Fibroblast of skin of left biceps (primary cell): ENCODE measurements around the gene GALNT2.

Experiments used
- DNase-seq, 2 experiments: peaks; one replicate each; pipeline ENCODE4 v3.0.0-alpha.2; 2013; ENCODE audit warnings: low read depth in 2 of 2

GALNT2 gene

GRCh38 chr1:230050973-230051735, 15.9 kb upstream of the GALNT2 start:
- no peak for DNase-seq

- DNase-seq, result no peak
Observed at GRCh38 chr1:230052018-230052417, 15.0 kb upstream of the GALNT2 start.

- no peak for DNase-seq
Observed at GRCh38 chr1:230052665-230053064, 14.4 kb upstream of the GALNT2 start.

- no peak for DNase-seq
Observed at GRCh38 chr1:230054092-230054749, 12.8 kb upstream of the GALNT2 start.

GRCh38 chr1:230056098-230056497, 10.9 kb upstream of the GALNT2 start:
- no peak for DNase-seq

GRCh38 chr1:230057100-230057499, 9.9 kb upstream of the GALNT2 start:
- DNase-seq, result no peak

GRCh38 chr1:230057681-230058565, 9.1 kb upstream of the GALNT2 start:
- DNase-seq, result no peak

- no peak for DNase-seq
Observed at GRCh38 chr1:230058626-230059025, 8.4 kb upstream of the GALNT2 start.

- no peak for DNase-seq
Observed at GRCh38 chr1:230061801-230062200, 5.2 kb upstream of the GALNT2 start.

- DNase-seq, result no peak
Observed at GRCh38 chr1:230062521-230062920, 4.5 kb upstream of the GALNT2 start.

GRCh38 chr1:230064283-230064682, 2.8 kb upstream of the GALNT2 start:
- no peak for DNase-seq

GRCh38 chr1:230065161-230065560, 1.9 kb upstream of the GALNT2 start:
- DNase-seq, result no peak

GRCh38 chr1:230065571-230065970, 1.5 kb upstream of the GALNT2 start:
- no peak for DNase-seq

GRCh38 chr1:230066031-230066430, 1.0 kb upstream of the GALNT2 start:
- DNase-seq, result no peak

GRCh38 chr1:230067419-230067870, 407 bp downstream of the GALNT2 start:
- DNase-seq, result no peak

- no peak for DNase-seq
Observed at GRCh38 chr1:230067871-230068620, 1.0 kb downstream of the GALNT2 start.

GRCh38 chr1:230068621-230068873, 1.5 kb downstream of the GALNT2 start:
- DNase-seq, result no peak

GRCh38 chr1:230068952-230069684, 2.1 kb downstream of the GALNT2 start:
- DNase-seq, result no peak

GRCh38 chr1:230069796-230070195, 2.8 kb downstream of the GALNT2 start:
- DNase-seq, result no peak

- no peak for DNase-seq
Observed at GRCh38 chr1:230070321-230071208, 3.5 kb downstream of the GALNT2 start.
